SK-N-SH treated with all-trans-retinoic acid at 6 μM for 48 hours (cell line): Measurements from ENCODE around the gene TSNAXIP1.

ENCODE experiments used
- ARNTL ChIP-seq: fragments of 450-650 bp; formaldehyde crosslinking; IDR thresholded peaks from 2 replicates; pipeline ENCODE4 v1.5.0; 2020; ENCODE audit warnings: low read depth, mild to moderate bottlenecking, moderate library complexity, borderline replicate concordance
- CSDC2 ChIP-seq: fragments of 250-450 bp; sonication (Bioruptor Pico); IDR thresholded peaks from 2 replicates; pipeline ENCODE4 v1.5.0; 2020; ENCODE audit warnings: mild to moderate bottlenecking, moderate library complexity
- CSRNP3 ChIP-seq: fragments of 250-450 bp; sonication (Bioruptor Pico); IDR thresholded peaks from 2 replicates; pipeline ENCODE4 v1.5.1; 2021; ENCODE audit warnings: mild to moderate bottlenecking, moderate library complexity
- ESRRG ChIP-seq: fragments of 250-450 bp; sonication (Bioruptor Pico); IDR thresholded peaks from 2 replicates; pipeline ENCODE4 v1.6.1; 2021; ENCODE audit warnings: mild to moderate bottlenecking
- OSR1 ChIP-seq: fragments of 250-450 bp; sonication (Bioruptor Pico); IDR thresholded peaks from 2 replicates; pipeline ENCODE4 v1.8.0; 2022; ENCODE audit warnings: moderate library complexity, mild to moderate bottlenecking, inconsistent platforms
- RARB ChIP-seq: fragments of 250-450 bp; sonication (Bioruptor Pico); IDR thresholded peaks from 2 replicates; pipeline ENCODE4 v1.8.0; 2021; ENCODE audit warnings: mild to moderate bottlenecking, moderate library complexity
- SNAI2 ChIP-seq: fragments of 250-450 bp; sonication (Bioruptor Pico); IDR thresholded peaks from 2 replicates; pipeline ENCODE4 v1.5.0; 2020; ENCODE audit warnings: mild to moderate bottlenecking, moderate library complexity
- TCF4 ChIP-seq: fragments of 250-450 bp; sonication (Bioruptor Pico); IDR thresholded peaks from 2 replicates; pipeline ENCODE4 v1.8.0; 2021; ENCODE audit warnings: mild to moderate bottlenecking, moderate library complexity, borderline replicate concordance
- TOX ChIP-seq: fragments of 250-450 bp; sonication (Bioruptor Pico); IDR thresholded peaks from 2 replicates; pipeline ENCODE4 v1.8.0; 2021; ENCODE audit warnings: mild to moderate bottlenecking, moderate library complexity, borderline replicate concordance
- ZFP30 ChIP-seq: fragments of 450-650 bp; formaldehyde crosslinking; IDR thresholded peaks from 2 replicates; pipeline ENCODE4 v1.5.0; 2022; ENCODE audit warnings: mild to moderate bottlenecking, moderate library complexity
- ZNF565 ChIP-seq: fragments of 450-650 bp; formaldehyde crosslinking; conservative IDR thresholded peaks from 2 replicates; pipeline ENCODE4 v1.5.0; 2020; ENCODE audit warnings: low read depth, mild to moderate bottlenecking, moderate library complexity
- ZNF8 ChIP-seq: fragments of 450-650 bp; formaldehyde crosslinking; IDR thresholded peaks from 2 replicates; pipeline ENCODE4 v1.5.0; 2020; ENCODE audit warnings: mild to moderate bottlenecking, moderate library complexity
- TF ChIP-seq, protein P1 (sequence below): fragments of 250-450 bp; sonication (Bioruptor Pico); IDR thresholded peaks from 2 replicates; pipeline ENCODE4 v1.8.0; 2020; ENCODE audit warnings: mild to moderate bottlenecking, moderate library complexity, borderline replicate concordance
- TF ChIP-seq, protein P2 (sequence below): fragments of 250-450 bp; sonication (Bioruptor Pico); IDR thresholded peaks from 2 replicates; pipeline ENCODE4 v1.5.0; 2020; ENCODE audit warnings: mild to moderate bottlenecking, moderate library complexity

- no peak for TF ChIP-seq ZNF8 (CRISPR knock-in tag)
- no peak for TF ChIP-seq ESRRG (CRISPR knock-in tag)
- TF ChIP-seq, protein P1, sequence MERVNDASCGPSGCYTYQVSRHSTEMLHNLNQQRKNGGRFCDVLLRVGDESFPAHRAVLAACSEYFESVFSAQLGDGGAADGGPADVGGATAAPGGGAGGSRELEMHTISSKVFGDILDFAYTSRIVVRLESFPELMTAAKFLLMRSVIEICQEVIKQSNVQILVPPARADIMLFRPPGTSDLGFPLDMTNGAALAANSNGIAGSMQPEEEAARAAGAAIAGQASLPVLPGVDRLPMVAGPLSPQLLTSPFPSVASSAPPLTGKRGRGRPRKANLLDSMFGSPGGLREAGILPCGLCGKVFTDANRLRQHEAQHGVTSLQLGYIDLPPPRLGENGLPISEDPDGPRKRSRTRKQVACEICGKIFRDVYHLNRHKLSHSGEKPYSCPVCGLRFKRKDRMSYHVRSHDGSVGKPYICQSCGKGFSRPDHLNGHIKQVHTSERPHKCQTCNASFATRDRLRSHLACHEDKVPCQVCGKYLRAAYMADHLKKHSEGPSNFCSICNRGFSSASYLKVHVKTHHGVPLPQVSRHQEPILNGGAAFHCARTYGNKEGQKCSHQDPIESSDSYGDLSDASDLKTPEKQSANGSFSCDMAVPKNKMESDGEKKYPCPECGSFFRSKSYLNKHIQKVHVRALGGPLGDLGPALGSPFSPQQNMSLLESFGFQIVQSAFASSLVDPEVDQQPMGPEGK, result no peak
- TF ChIP-seq ARNTL (CRISPR knock-in tag), result no peak
- TF ChIP-seq TCF4 (CRISPR knock-in tag), result no peak
- no peak for TF ChIP-seq CSRNP3 (CRISPR knock-in tag)
- no peak for TF ChIP-seq OSR1
- no peak for TF ChIP-seq ZFP30 (CRISPR knock-in tag)
- TF ChIP-seq, protein P2, sequence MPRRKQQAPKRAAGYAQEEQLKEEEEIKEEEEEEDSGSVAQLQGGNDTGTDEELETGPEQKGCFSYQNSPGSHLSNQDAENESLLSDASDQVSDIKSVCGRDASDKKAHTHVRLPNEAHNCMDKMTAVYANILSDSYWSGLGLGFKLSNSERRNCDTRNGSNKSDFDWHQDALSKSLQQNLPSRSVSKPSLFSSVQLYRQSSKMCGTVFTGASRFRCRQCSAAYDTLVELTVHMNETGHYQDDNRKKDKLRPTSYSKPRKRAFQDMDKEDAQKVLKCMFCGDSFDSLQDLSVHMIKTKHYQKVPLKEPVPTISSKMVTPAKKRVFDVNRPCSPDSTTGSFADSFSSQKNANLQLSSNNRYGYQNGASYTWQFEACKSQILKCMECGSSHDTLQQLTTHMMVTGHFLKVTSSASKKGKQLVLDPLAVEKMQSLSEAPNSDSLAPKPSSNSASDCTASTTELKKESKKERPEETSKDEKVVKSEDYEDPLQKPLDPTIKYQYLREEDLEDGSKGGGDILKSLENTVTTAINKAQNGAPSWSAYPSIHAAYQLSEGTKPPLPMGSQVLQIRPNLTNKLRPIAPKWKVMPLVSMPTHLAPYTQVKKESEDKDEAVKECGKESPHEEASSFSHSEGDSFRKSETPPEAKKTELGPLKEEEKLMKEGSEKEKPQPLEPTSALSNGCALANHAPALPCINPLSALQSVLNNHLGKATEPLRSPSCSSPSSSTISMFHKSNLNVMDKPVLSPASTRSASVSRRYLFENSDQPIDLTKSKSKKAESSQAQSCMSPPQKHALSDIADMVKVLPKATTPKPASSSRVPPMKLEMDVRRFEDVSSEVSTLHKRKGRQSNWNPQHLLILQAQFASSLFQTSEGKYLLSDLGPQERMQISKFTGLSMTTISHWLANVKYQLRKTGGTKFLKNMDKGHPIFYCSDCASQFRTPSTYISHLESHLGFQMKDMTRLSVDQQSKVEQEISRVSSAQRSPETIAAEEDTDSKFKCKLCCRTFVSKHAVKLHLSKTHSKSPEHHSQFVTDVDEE, result no peak
- TF ChIP-seq CSDC2 (CRISPR knock-in tag), result no peak
- TF ChIP-seq SNAI2 (CRISPR knock-in tag), result no peak
- no peak for TF ChIP-seq TOX (CRISPR knock-in tag)
- TF ChIP-seq RARB (CRISPR knock-in tag), result no peak
- no peak for TF ChIP-seq ZNF565 (CRISPR knock-in tag)
These were observed 7.9 kb downstream of the TSNAXIP1 start for GRCh38 chr16:67814567-67814966.
